ENCODE data around the gene CRYGN. TPM values are rescaled to one million over a fixed set of nuclear protein-coding genes. Genes with fewer than 3 reads are reported as not detected.

The CRYGN gene
- total and polyA plus RNA-seq, 2 donors (not counting 1 experiment from before 2014, with no cell fraction given): 0.07 to 0.50 TPM

GRCh38 chr7:151454932-151455530 is 15.1 kb upstream of the CRYGN start:
- Histone ChIP-seq H4K20me1 (ENCODE audit: control insufficient read depth, extremely low read depth, insufficient read depth, low read length) (no peaks in the 10 kb centered on the region), H3K4me1 (ENCODE audit: control insufficient read depth, extremely low read depth, insufficient read depth, low read length) (peaks cover 4% of the 10 kb centered on the region), H3K79me2 (ENCODE audit: control insufficient read depth, insufficient read depth, low read length) (no peaks in the 10 kb centered on the region), H2AFZ (ENCODE audit: low read length) (no peak overlapping the region), H3K4me2 (ENCODE audit: extremely low read depth, insufficient read depth, low read length) (no peak overlapping the region), H3K36me3 (ENCODE audit: control insufficient read depth, insufficient read depth, low read length) (no peaks in the 10 kb centered on the region), H3K27me3 (ENCODE audit: control insufficient read depth, insufficient read depth, low read length) (no peaks in the 10 kb centered on the region), H3K9me3 (ENCODE audit: control insufficient read depth, insufficient read depth, low read depth, low read length) (no peaks in the 10 kb centered on the region), H3K27ac (ENCODE audit: insufficient read depth, low read length) (no peak overlapping the region), H3K9ac (ENCODE audit: insufficient read depth, low read length) (no peak overlapping the region), H3K4me3 (replicated peaks in 1 of 4; ENCODE audit: control extremely low read depth in 1 of 4, insufficient read depth in 1 of 4, low read depth in 3 of 4, low read length in 4 of 4) (no peak overlapping the region)
- no peak for DNase-seq (ENCODE audit: low read depth in 2 of 2)
- TF ChIP-seq, protein P1, sequence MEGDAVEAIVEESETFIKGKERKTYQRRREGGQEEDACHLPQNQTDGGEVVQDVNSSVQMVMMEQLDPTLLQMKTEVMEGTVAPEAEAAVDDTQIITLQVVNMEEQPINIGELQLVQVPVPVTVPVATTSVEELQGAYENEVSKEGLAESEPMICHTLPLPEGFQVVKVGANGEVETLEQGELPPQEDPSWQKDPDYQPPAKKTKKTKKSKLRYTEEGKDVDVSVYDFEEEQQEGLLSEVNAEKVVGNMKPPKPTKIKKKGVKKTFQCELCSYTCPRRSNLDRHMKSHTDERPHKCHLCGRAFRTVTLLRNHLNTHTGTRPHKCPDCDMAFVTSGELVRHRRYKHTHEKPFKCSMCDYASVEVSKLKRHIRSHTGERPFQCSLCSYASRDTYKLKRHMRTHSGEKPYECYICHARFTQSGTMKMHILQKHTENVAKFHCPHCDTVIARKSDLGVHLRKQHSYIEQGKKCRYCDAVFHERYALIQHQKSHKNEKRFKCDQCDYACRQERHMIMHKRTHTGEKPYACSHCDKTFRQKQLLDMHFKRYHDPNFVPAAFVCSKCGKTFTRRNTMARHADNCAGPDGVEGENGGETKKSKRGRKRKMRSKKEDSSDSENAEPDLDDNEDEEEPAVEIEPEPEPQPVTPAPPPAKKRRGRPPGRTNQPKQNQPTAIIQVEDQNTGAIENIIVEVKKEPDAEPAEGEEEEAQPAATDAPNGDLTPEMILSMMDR (conservative IDR thresholded peaks at IDR 0.05 in 1 of 2, IDR thresholded peaks at IDR 0.05 in 1 of 2; ENCODE audit: low read depth in 1 of 2, low read length in 2 of 2): no peak
- no peak for TF ChIP-seq EZH2 (IDR thresholded peaks at IDR 0.05; ENCODE audit: low read length, missing control alignments)

GRCh38 chr7:151454305-151454704 is 14.4 kb upstream of the CRYGN start:
- H3K9ac ChIP-seq (ENCODE audit: insufficient read depth, low read length): no peak overlapping the region
- no peak for DNase-seq (ENCODE audit: low read depth in 2 of 2)
- no peak for TF ChIP-seq EZH2 (IDR thresholded peaks at IDR 0.05; ENCODE audit: low read length, missing control alignments)
- TF ChIP-seq, protein P1 (conservative IDR thresholded peaks at IDR 0.05 in 1 of 2, IDR thresholded peaks at IDR 0.05 in 1 of 2; ENCODE audit: low read depth in 1 of 2, low read length in 2 of 2): no peak
- no peaks in the 10 kb centered on the region for H3K36me3 ChIP-seq (ENCODE audit: control insufficient read depth, insufficient read depth, low read length)
- no peak overlapping the region for H3K27ac ChIP-seq (ENCODE audit: insufficient read depth, low read length)
- no peaks in the 10 kb centered on the region for H3K4me1 ChIP-seq (ENCODE audit: control insufficient read depth, extremely low read depth, insufficient read depth, low read length)
- H2AFZ ChIP-seq (ENCODE audit: low read length): no peak overlapping the region
- no peaks in the 10 kb centered on the region for H3K27me3 ChIP-seq (ENCODE audit: control insufficient read depth, insufficient read depth, low read length)
- no peak overlapping the region for H3K4me2 ChIP-seq (ENCODE audit: extremely low read depth, insufficient read depth, low read length)
- no peak overlapping the region for H3K4me3 ChIP-seq (replicated peaks in 1 of 4; ENCODE audit: control extremely low read depth in 1 of 4, insufficient read depth in 1 of 4, low read depth in 3 of 4, low read length in 4 of 4)
- no peaks in the 10 kb centered on the region for H4K20me1 ChIP-seq (ENCODE audit: control insufficient read depth, extremely low read depth, insufficient read depth, low read length)
- no peaks in the 10 kb centered on the region for H3K79me2 ChIP-seq (ENCODE audit: control insufficient read depth, insufficient read depth, low read length)
- H3K9me3 ChIP-seq (ENCODE audit: control insufficient read depth, insufficient read depth, low read depth, low read length): no peaks in the 10 kb centered on the region

GRCh38 chr7:151453326-151453791 is 13.4 kb upstream of the CRYGN start:
- Histone ChIP-seq H3K79me2 (ENCODE audit: control insufficient read depth, insufficient read depth, low read length) (no peaks in the 10 kb centered on the region), H3K36me3 (ENCODE audit: control insufficient read depth, insufficient read depth, low read length) (no peaks in the 10 kb centered on the region), H3K4me2 (ENCODE audit: extremely low read depth, insufficient read depth, low read length) (no peak overlapping the region), H4K20me1 (ENCODE audit: control insufficient read depth, extremely low read depth, insufficient read depth, low read length) (no peaks in the 10 kb centered on the region), H3K27me3 (ENCODE audit: control insufficient read depth, insufficient read depth, low read length) (no peaks in the 10 kb centered on the region), H3K27ac (ENCODE audit: insufficient read depth, low read length) (no peak overlapping the region), H3K9me3 (ENCODE audit: control insufficient read depth, insufficient read depth, low read depth, low read length) (no peaks in the 10 kb centered on the region), H3K9ac (ENCODE audit: insufficient read depth, low read length) (no peak overlapping the region), H3K4me3 (replicated peaks in 1 of 4; ENCODE audit: control extremely low read depth in 1 of 4, insufficient read depth in 1 of 4, low read depth in 3 of 4, low read length in 4 of 4) (no peak overlapping the region), H2AFZ (ENCODE audit: low read length) (no peak overlapping the region), H3K4me1 (ENCODE audit: control insufficient read depth, extremely low read depth, insufficient read depth, low read length) (no peaks in the 10 kb centered on the region)
- no peak for DNase-seq (ENCODE audit: low read depth in 2 of 2)
- TF ChIP-seq, protein P1 (conservative IDR thresholded peaks at IDR 0.05 in 1 of 2, IDR thresholded peaks at IDR 0.05 in 1 of 2; ENCODE audit: low read depth in 1 of 2, low read length in 2 of 2): no peak
- no peak for TF ChIP-seq EZH2 (IDR thresholded peaks at IDR 0.05; ENCODE audit: low read length, missing control alignments)
